H9 (cell line): ENCODE results near the gene HAUS2. TPM values are rescaled to one million over a fixed set of nuclear protein-coding genes. Genes with fewer than 3 reads are reported as not detected.

Experiments
- DNase-seq: peaks from one replicate; pipeline ENCODE4 v3.0.0-alpha.2; 2017
- H2AFZ ChIP-seq: one replicate; pipeline ENCODE4 v1.6.1; 2013; ENCODE audit warnings: mild to moderate bottlenecking, low read length, control low read depth, moderate library complexity
- H2AK5ac ChIP-seq: 2 replicates; pipeline ENCODE4 v1.6.1; 2013; ENCODE audit warnings: low read length, control low read depth, mixed read lengths; ENCODE audit not compliant: insufficient read length
- H2BK120ac ChIP-seq: one replicate; pipeline ENCODE4 v1.6.1; 2013; ENCODE audit warnings: low read depth, mild to moderate bottlenecking, low read length, control low read depth, inconsistent platforms; ENCODE audit not compliant: poor library complexity, severe bottlenecking
- H2BK12ac ChIP-seq: 2 replicates; pipeline ENCODE4 v1.6.1; 2013; ENCODE audit warnings: low read length, control low read depth, mixed read lengths, low read depth; ENCODE audit not compliant: insufficient read length
- H2BK15ac ChIP-seq: 2 replicates; pipeline ENCODE4 v1.6.1; 2013; ENCODE audit warnings: low read depth, low read length, control low read depth
- H2BK20ac ChIP-seq: one replicate; pipeline ENCODE4 v1.6.1; 2013; ENCODE audit warnings: low read depth, mild to moderate bottlenecking, low read length, control low read depth, inconsistent platforms; ENCODE audit not compliant: poor library complexity, severe bottlenecking
- H2BK5ac ChIP-seq: 2 replicates; pipeline ENCODE4 v1.6.1; 2013; ENCODE audit warnings: low read length, control low read depth, mixed read lengths; ENCODE audit not compliant: insufficient read length
- H3K14ac ChIP-seq: 2 replicates; pipeline ENCODE4 v1.6.1; 2013; ENCODE audit warnings: low read length, control low read depth; ENCODE audit not compliant: insufficient read depth
- H3K18ac ChIP-seq: 2 replicates; pipeline ENCODE4 v1.6.1; 2013; ENCODE audit warnings: low read depth, mild to moderate bottlenecking, mixed read lengths, low read length, control low read depth; ENCODE audit not compliant: insufficient read length
- H3K23ac ChIP-seq: 2 replicates; pipeline ENCODE4 v1.6.1; 2013; ENCODE audit warnings: low read length, control low read depth, mixed read lengths, low read depth; ENCODE audit not compliant: insufficient read length
- H3K23me2 ChIP-seq: 2 replicates; pipeline ENCODE4 v1.6.1; 2013; ENCODE audit warnings: low read depth, mild to moderate bottlenecking, mixed read lengths, low read length, control low read depth; ENCODE audit not compliant: insufficient read length, poor library complexity, severe bottlenecking
- H3K27ac ChIP-seq: 2 replicates; pipeline ENCODE4 v1.5.1; 2013; ENCODE audit warnings: low read length, control low read depth, mixed read lengths, low read depth; ENCODE audit not compliant: insufficient read length
- H3K27me3 ChIP-seq: 2 replicates; pipeline ENCODE4 v1.6.1; 2013; ENCODE audit warnings: low read length, control low read depth, inconsistent platforms; ENCODE audit not compliant: insufficient read depth
- H3K4ac ChIP-seq: 2 replicates; pipeline ENCODE4 v1.6.1; 2013; ENCODE audit warnings: low read depth, mild to moderate bottlenecking, control low read depth, inconsistent platforms, low read length, moderate library complexity
- H3K4me1 ChIP-seq: 2 replicates; pipeline ENCODE4 v1.6.1; 2013; ENCODE audit warnings: low read length, control low read depth, inconsistent platforms; ENCODE audit not compliant: insufficient read depth
- H3K4me2 ChIP-seq: 2 replicates; pipeline ENCODE4 v1.6.1; 2013; ENCODE audit warnings: low read length, control low read depth, mixed read lengths; ENCODE audit not compliant: insufficient read length, insufficient read depth
- H3K56ac ChIP-seq: 2 replicates; pipeline ENCODE4 v1.6.1; 2013; ENCODE audit warnings: low read depth, mild to moderate bottlenecking, mixed read lengths, low read length, control low read depth; ENCODE audit not compliant: insufficient read length
- H3K79me1 ChIP-seq: 2 replicates; pipeline ENCODE4 v1.6.1; 2013; ENCODE audit warnings: low read depth, mild to moderate bottlenecking, moderate library complexity, low read length, control low read depth, inconsistent platforms; ENCODE audit not compliant: insufficient read depth, poor library complexity, severe bottlenecking
- H3K79me2 ChIP-seq: 2 replicates; pipeline ENCODE4 v1.6.1; 2013; ENCODE audit warnings: low read length, control low read depth, inconsistent platforms; ENCODE audit not compliant: insufficient read depth
- H3K9ac ChIP-seq: 2 replicates; pipeline ENCODE4 v1.6.1; 2013; ENCODE audit warnings: low read length, control low read depth, mixed read lengths; ENCODE audit not compliant: insufficient read length; ENCODE audit errors: extremely low read depth
- H3K9me3 ChIP-seq: one replicate; pipeline ENCODE4 v1.6.1; 2013; ENCODE audit warnings: low read depth, low read length, inconsistent platforms; ENCODE audit not compliant: control insufficient read depth
- H3T11ph ChIP-seq: one replicate; pipeline ENCODE4 v1.6.1; 2013; ENCODE audit warnings: mild to moderate bottlenecking, low read length, control low read depth, inconsistent platforms
- H4K20me1 ChIP-seq: one replicate; pipeline ENCODE4 v1.6.1; 2013; ENCODE audit not compliant: control insufficient read depth, insufficient read length, insufficient read depth
- H4K5ac ChIP-seq: 2 replicates; pipeline ENCODE4 v1.6.1; 2013; ENCODE audit warnings: low read depth, mild to moderate bottlenecking, mixed read lengths, low read length, control low read depth; ENCODE audit not compliant: insufficient read length
- H4K8ac ChIP-seq: replicated peaks from 2 replicates; pipeline ENCODE4 v1.6.1; 2013; ENCODE audit warnings: low read length, control low read depth, mixed read lengths, low read depth; ENCODE audit not compliant: insufficient read length
- H4K91ac ChIP-seq: 2 replicates; pipeline ENCODE4 v1.6.1; 2013; ENCODE audit warnings: low read depth, mild to moderate bottlenecking, moderate library complexity, mixed read lengths, low read length, control low read depth; ENCODE audit not compliant: insufficient read length
- H3K27ac Mint-ChIP-seq, 3 experiments: 2 replicates in 2 of 3; 3 replicates in 1 of 3; pipeline ENCODE4 v1.8.0; 2020 to 2021; ENCODE audit warnings: mixed read lengths in 3 of 3, mild to moderate bottlenecking in 1 of 3, moderate library complexity in 1 of 3
- H3K27me3 Mint-ChIP-seq: 2 replicates; pipeline ENCODE4 v1.8.0; 2021; ENCODE audit warnings: low read depth, mild to moderate bottlenecking, moderate library complexity, mixed read lengths
- H3K36me3 Mint-ChIP-seq, 3 experiments: 2 replicates in 2 of 3; 3 replicates in 1 of 3; pipeline ENCODE4 v1.8.0; 2020 to 2021; ENCODE audit warnings: low read depth in 3 of 3, mixed read lengths in 3 of 3; ENCODE audit not compliant: insufficient read depth in 1 of 3
- H3K4me1 Mint-ChIP-seq, 2 experiments: 2 replicates each; pipeline ENCODE4 v1.8.0; 2020; ENCODE audit warnings: mixed read lengths in 2 of 2
- H3K4me3 Mint-ChIP-seq, 2 experiments: 2 replicates in 1 of 2; 3 replicates in 1 of 2; pipeline ENCODE4 v1.8.0; 2020 to 2021; ENCODE audit warnings: mild to moderate bottlenecking in 2 of 2, mixed read lengths in 2 of 2, moderate library complexity in 1 of 2
- H3K9me3 Mint-ChIP-seq, 2 experiments: 2 replicates in 1 of 2; 3 replicates in 1 of 2; pipeline ENCODE4 v1.8.0; 2020; ENCODE audit warnings: mild to moderate bottlenecking in 2 of 2, mixed read lengths in 2 of 2, moderate library complexity in 1 of 2
- WGBS: extraction: QIAGEN DNeasy Blood & Tissue Kit; methylation state at CpG from one replicate; pipeline ENCODE4 v1.1.7; 2013; ENCODE audit warnings: missing lambda C conversion rate, low lambda C conversion rate, mixed read lengths; ENCODE audit not compliant: insufficient read length; ENCODE audit errors: extremely low coverage; 5-methylcytosine and 5-hydroxymethylcytosine counted together
- total RNA-seq: library from RNA; stranded (reverse); gene quantifications from 2 replicates; pipeline ENCODE4 v1.2.1, GENCODE V29; 2021
- TF ChIP-seq, protein P1 (sequence below): fragments of 200-600 bp; sonication (generic); conservative IDR thresholded peaks from 3 replicates; pipeline ENCODE4 v1.8.0; 2021; ENCODE audit warnings: antibody characterized with exemption, mild to moderate bottlenecking

Gene HAUS2
- total RNA-seq, 1 experiment from 2014 or later: 42.5 TPM

GRCh38 chr15:42592716-42593115, 44.1 kb downstream of the HAUS2 start:
- Histone ChIP-seq H3K56ac (no peak overlapping the region), H4K5ac (no peak overlapping the region), H3K27ac (no peak overlapping the region), H2AK5ac (no peak overlapping the region), H2BK15ac (no peak overlapping the region), H3K4me2 (no peak overlapping the region), H3K27me3 (no peaks in the 10 kb centered on the region), H2AFZ (no peak overlapping the region), H2BK20ac (no peak overlapping the region), H3T11ph (no peak overlapping the region), H3K18ac (no peak overlapping the region), H2BK12ac (no peak overlapping the region), H2BK5ac (no peak overlapping the region), H3K4ac (no peak overlapping the region), H2BK120ac (no peak overlapping the region), H3K23me2 (no peaks in the 10 kb centered on the region), H3K4me1 (no peaks in the 10 kb centered on the region), H3K9ac (no peak overlapping the region), H3K14ac (no peak overlapping the region), H4K20me1 (no peaks in the 10 kb centered on the region), H3K79me2 (no peaks in the 10 kb centered on the region), H3K79me1 (no peaks in the 10 kb centered on the region), H4K91ac (no peak overlapping the region), H3K9me3 (no peaks in the 10 kb centered on the region), H4K8ac (no peak overlapping the region), H3K23ac (no peak overlapping the region)
- Mint-ChIP-seq H3K4me1 (peaks cover 10 to 15% of the 10 kb centered on the region in 2 experiments), H3K9me3 (no peaks in the 10 kb centered on the region), H3K27me3 (no peaks in the 10 kb centered on the region), H3K4me3 (no peak overlapping the region; a peak in 1 of 5 replicates), H3K36me3 (peaks cover 0 to 6% (median 0%) of the 10 kb centered on the region in 3 experiments; a peak in 4 of 7 replicates), H3K27ac (no peak overlapping the region)
- TF ChIP-seq, protein P1, sequence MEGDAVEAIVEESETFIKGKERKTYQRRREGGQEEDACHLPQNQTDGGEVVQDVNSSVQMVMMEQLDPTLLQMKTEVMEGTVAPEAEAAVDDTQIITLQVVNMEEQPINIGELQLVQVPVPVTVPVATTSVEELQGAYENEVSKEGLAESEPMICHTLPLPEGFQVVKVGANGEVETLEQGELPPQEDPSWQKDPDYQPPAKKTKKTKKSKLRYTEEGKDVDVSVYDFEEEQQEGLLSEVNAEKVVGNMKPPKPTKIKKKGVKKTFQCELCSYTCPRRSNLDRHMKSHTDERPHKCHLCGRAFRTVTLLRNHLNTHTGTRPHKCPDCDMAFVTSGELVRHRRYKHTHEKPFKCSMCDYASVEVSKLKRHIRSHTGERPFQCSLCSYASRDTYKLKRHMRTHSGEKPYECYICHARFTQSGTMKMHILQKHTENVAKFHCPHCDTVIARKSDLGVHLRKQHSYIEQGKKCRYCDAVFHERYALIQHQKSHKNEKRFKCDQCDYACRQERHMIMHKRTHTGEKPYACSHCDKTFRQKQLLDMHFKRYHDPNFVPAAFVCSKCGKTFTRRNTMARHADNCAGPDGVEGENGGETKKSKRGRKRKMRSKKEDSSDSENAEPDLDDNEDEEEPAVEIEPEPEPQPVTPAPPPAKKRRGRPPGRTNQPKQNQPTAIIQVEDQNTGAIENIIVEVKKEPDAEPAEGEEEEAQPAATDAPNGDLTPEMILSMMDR: no peak
- WGBS: no CpG with 5 or more reads among the region's 3 CpGs
- no peak for DNase-seq
